Vagina (tissue), 2 donors: Measurements from ENCODE around the gene UCP3. TPM values are rescaled to one million over a fixed set of nuclear protein-coding genes. Genes with fewer than 3 reads are reported as not detected.
A peak's percentile ranks its signal among the peaks of the same experiment; 100 is the strongest.

Experiments used
- DNase-seq, 2 donors: peaks; one replicate each; pipeline ENCODE4 v3.0.0-alpha.2; 2017; ENCODE audit errors: extremely low spot score in 2 of 2
- H3K27ac ChIP-seq: fragments of 200-600 bp; sonication (generic); one replicate; pipeline ENCODE4 v1.5.1; 2019
- H3K27me3 ChIP-seq: fragments of 200-600 bp; sonication (generic); one replicate; pipeline ENCODE4 v1.5.1; 2019
- H3K36me3 ChIP-seq, 2 donors: fragments of 200-600 bp; sonication (generic); one replicate each; pipeline ENCODE4 v1.5.1; 2017 to 2019
- H3K4me1 ChIP-seq: fragments of 200-600 bp; sonication (generic); one replicate; pipeline ENCODE4 v1.5.1; 2019
- H3K4me3 ChIP-seq, 2 donors: fragments of 200-600 bp; sonication (generic); 1 replicate in 1 of 2; 2 replicates in 1 of 2; pipeline ENCODE4 v1.5.1; 2016 to 2019
- H3K9me3 ChIP-seq: fragments of 200-600 bp; sonication (generic); one replicate; pipeline ENCODE4 v1.5.1; 2019
- CTCF ChIP-seq, 3 experiments: fragments of 450-650 bp in 2 of 3; fragments of 200-600 bp in 1 of 3; sonication (generic) in 1 of 3; IDR thresholded peaks; one replicate each; pipeline ENCODE4 v1.5.1; 2017 to 2019; ENCODE audit warnings: antibody characterized with exemption in 3 of 3, mild to moderate bottlenecking in 2 of 3, moderate library complexity in 2 of 3
- POLR2A ChIP-seq, 2 donors: fragments of 450-650 bp; IDR thresholded peaks; one replicate each; pipeline ENCODE4 v1.6.1; 2017; ENCODE audit warnings: antibody characterized with exemption in 2 of 2, mild to moderate bottlenecking in 2 of 2, moderate library complexity in 2 of 2
- POLR2AphosphoS5 ChIP-seq, 2 donors: sonication (generic); formaldehyde crosslinking; IDR thresholded peaks; one replicate each; pipeline ENCODE4 v1.9.0; 2017; ENCODE audit warnings: antibody characterized with exemption in 2 of 2, mild to moderate bottlenecking in 2 of 2, low read depth in 1 of 2; ENCODE audit not compliant: insufficient read depth in 1 of 2
- intact Hi-C: fragments of 100-400 bp; cut with DNase I; formaldehyde crosslinking; loops from one replicate; pipeline ENCODE4 v1.15.1; 2023
- total RNA-seq: library from RNA; depleted of rRNA; stranded (reverse); fragments of >200 nt; gene quantifications from one replicate; pipeline ENCODE4 v1.2.3, GENCODE V29; 2016

UCP3 gene
- total RNA-seq, 1 donor from 2014 or later = 1.2 TPM

DNA sequence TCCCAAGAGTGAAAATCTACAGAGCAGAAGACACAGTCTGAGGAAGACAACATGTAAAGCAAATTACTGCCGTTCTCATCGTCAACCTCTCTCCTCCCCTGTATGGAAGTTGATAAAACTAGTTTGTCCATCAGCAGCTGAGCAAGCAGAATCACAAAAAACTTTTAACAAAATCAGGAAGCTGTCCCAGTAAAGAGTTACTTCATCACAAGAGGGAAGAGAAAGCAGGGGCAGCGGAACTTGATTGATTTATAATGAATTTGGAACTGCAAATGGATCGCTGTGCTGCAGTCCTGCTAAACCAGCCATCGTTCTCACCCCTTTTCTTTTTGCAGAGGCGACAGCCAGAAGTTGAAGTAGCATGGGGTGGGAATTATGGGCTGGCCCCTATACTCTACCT is 13.7 kb upstream of the UCP3 start:
- Histone ChIP-seq H3K27ac (no peak overlapping the region), H3K4me1 (peaks cover 14% of the 10 kb centered on the region), H3K27me3 (no peaks in the 10 kb centered on the region), H3K4me3 (no peak overlapping the region), H3K9me3 (no peaks in the 10 kb centered on the region), H3K36me3 (no peaks in the 10 kb centered on the region)
- TF ChIP-seq POLR2A (IDR thresholded peaks at IDR 0.05) (no peak), POLR2AphosphoS5 (IDR thresholded peaks at IDR 0.05; ENCODE audit: insufficient read depth in 1 of 2, low read depth in 1 of 2) (no peak), CTCF (IDR thresholded peaks at IDR 0.05) (no peak)
- no peak for DNase-seq
- intact Hi-C loops = no loop called here

GRCh38 chr11:74021998-74022397 is 13.1 kb upstream of the UCP3 start:
- Histone ChIP-seq H3K9me3 (no peaks in the 10 kb centered on the region), H3K36me3 (no peaks in the 10 kb centered on the region), H3K4me1 (peaks cover 14% of the 10 kb centered on the region), H3K27me3 (no peaks in the 10 kb centered on the region), H3K4me3 (no peak overlapping the region), H3K27ac (no peak overlapping the region)
- no peak for DNase-seq
- TF ChIP-seq POLR2A (IDR thresholded peaks at IDR 0.05) (no peak), POLR2AphosphoS5 (IDR thresholded peaks at IDR 0.05; ENCODE audit: insufficient read depth in 1 of 2, low read depth in 1 of 2) (no peak), CTCF (IDR thresholded peaks at IDR 0.05) (no peak)
- intact Hi-C loops = no loop called here

- Histone ChIP-seq H3K27ac (no peak overlapping the region), H3K4me3 (no peak overlapping the region), H3K9me3 (no peaks in the 10 kb centered on the region), H3K4me1 (peaks cover 14% of the 10 kb centered on the region), H3K27me3 (no peaks in the 10 kb centered on the region), H3K36me3 (no peaks in the 10 kb centered on the region)
- intact Hi-C loops = no loop called here
- TF ChIP-seq CTCF (IDR thresholded peaks at IDR 0.05) (no peak), POLR2A (IDR thresholded peaks at IDR 0.05) (no peak), POLR2AphosphoS5 (IDR thresholded peaks at IDR 0.05; ENCODE audit: insufficient read depth in 1 of 2, low read depth in 1 of 2) (no peak)
- no peak for DNase-seq
Measured at GRCh38 chr11:74020539-74020938, 11.7 kb upstream of the UCP3 start.

- DNase-seq = no peak
- Histone ChIP-seq H3K9me3 (no peaks in the 10 kb centered on the region), H3K27me3 (no peaks in the 10 kb centered on the region), H3K27ac (no peak overlapping the region), H3K36me3 (no peaks in the 10 kb centered on the region), H3K4me1 (peaks cover 14% of the 10 kb centered on the region), H3K4me3 (no peak overlapping the region)
- TF ChIP-seq POLR2AphosphoS5 (IDR thresholded peaks at IDR 0.05; ENCODE audit: insufficient read depth in 1 of 2, low read depth in 1 of 2) (no peak), POLR2A (IDR thresholded peaks at IDR 0.05) (no peak), CTCF (IDR thresholded peaks at IDR 0.05) (no peak)
- intact Hi-C loops = no loop called here
Measured at GRCh38 chr11:74019860-74020259, 11.0 kb upstream of the UCP3 start.

DNA sequence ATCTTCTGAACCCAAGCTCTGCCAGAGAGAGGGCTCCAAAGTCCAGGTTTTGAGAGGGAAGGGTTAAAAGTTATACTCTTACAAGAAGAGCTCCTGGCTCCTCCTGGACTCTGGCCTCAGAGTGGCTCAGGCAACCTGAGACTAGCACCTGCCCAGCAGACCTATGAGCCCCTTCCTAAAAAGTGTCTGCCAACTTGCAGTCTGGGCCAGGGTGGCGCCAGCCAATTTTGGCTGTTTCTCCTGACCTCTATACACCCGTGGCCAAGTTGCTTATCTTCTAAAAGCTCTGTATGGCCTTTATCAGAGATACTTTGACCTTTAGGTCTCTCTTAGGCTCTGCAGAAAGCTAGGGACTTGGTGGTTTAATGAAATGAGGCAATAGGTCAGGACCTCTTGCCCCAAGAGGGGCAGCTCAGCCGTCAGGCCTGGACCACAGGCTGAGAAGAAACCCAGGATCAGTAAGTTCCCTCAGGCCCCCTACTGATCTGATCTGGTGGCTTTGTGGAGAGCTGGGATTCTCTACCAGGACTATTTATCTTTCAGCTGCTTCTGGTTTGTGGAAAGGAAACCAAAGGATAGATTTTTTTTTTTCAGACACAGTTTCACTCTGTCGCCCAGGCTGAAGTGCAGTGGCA is 10.3 kb upstream of the UCP3 start:
- peaks cover 14% of the 10 kb centered on the region for H3K4me1 ChIP-seq
- no peaks in the 10 kb centered on the region for H3K36me3 ChIP-seq
- intact Hi-C loops = no loop called here
- H3K27ac ChIP-seq = peak overlapping the region; percentile 42
- no peaks in the 10 kb centered on the region for H3K27me3 ChIP-seq
- H3K9me3 ChIP-seq = no peaks in the 10 kb centered on the region
- H3K4me3 ChIP-seq = no peak overlapping the region
- no peak for DNase-seq
- TF ChIP-seq POLR2A (IDR thresholded peaks at IDR 0.05) = no peak
- no peak for TF ChIP-seq POLR2AphosphoS5 (IDR thresholded peaks at IDR 0.05; ENCODE audit: insufficient read depth in 1 of 2, low read depth in 1 of 2)
- TF ChIP-seq CTCF (IDR thresholded peaks at IDR 0.05) = no peak
